GM12878 (cell line): ENCODE data around the gene RTN4. TPM values are rescaled to one million over a fixed set of nuclear protein-coding genes. Genes with fewer than 3 reads are reported as not detected.

ENCODE experiments used
- ATAC-seq: fragments of 200-7000 bp; cut with Tn5 transposase; 3 replicates; pipeline ENCODE4 v1.9.1; 2020; ENCODE audit warnings: mild to moderate bottlenecking, moderate library complexity
- BruUV-seq: library from RNA; stranded (reverse); fragments of 400-500 nt; replicated peaks from 2 replicates; lab custom pipeline; 2021; lab: Mats Ljungman, UMichigan
- CTCF ChIA-PET: fragments of 300-600 bp; sonication (Branson Sonifier 250); formaldehyde crosslinking; extraction: SDS; loops from one replicate; lab custom pipeline; 2021; ENCODE audit warnings: inconsistent platforms; lab: Yijun Ruan, JAX
- POLR2A ChIA-PET: fragments of 350-600 bp; formaldehyde crosslinking; extraction: SDS; loops from one replicate; lab custom pipeline; 2021; ENCODE audit warnings: inconsistent platforms; lab: Charles Lee
- RAD21 ChIA-PET: fragments of 300-600 bp; sonication (Branson Sonifier 250); formaldehyde crosslinking; loops from one replicate; lab custom pipeline; 2023; ENCODE audit warnings: antibody characterized with exemption; ENCODE audit not compliant: unreplicated experiment; lab: Charles Lee
- SMC1A ChIA-PET: fragments of 300-600 bp; sonication (Branson Sonifier 250); formaldehyde crosslinking; loops from one replicate; lab custom pipeline; 2023; ENCODE audit not compliant: unreplicated experiment, uncharacterized antibody; lab: Charles Lee
- DNase-seq: peaks from one replicate; pipeline ENCODE4 v3.0.0-alpha.2; 2011; ENCODE audit warnings: low read depth, low spot score
- FAIRE-seq: peaks from 3 replicates; lab custom pipeline; 2011; peaks lifted over from hg19 to GRCh38; lab: Jason Lieb, UNC
- H2AFZ ChIP-seq: 2 replicates; pipeline ENCODE4 v1.6.0; 2011; ENCODE audit warnings: low read depth, low read length, control low read depth; ENCODE audit not compliant: control insufficient read depth
- H3K27ac ChIP-seq: 2 replicates; pipeline ENCODE4 v1.5.1; 2011; ENCODE audit warnings: control low read depth; ENCODE audit not compliant: control insufficient read depth, insufficient read depth
- H3K27me3 ChIP-seq, 2 experiments: replicated peaks in 1 of 2; 2 replicates each; pipeline versions ENCODE4 v1.6.0 to v1.6.1; 2011; ENCODE audit warnings: low read length in 1 of 2; ENCODE audit not compliant: control insufficient read depth in 2 of 2, insufficient read depth in 2 of 2
- H3K36me3 ChIP-seq, 2 experiments: 2 replicates each; pipeline ENCODE4 v1.5.1; 2011; ENCODE audit warnings: low read length in 1 of 2; ENCODE audit not compliant: control insufficient read depth in 2 of 2, insufficient read depth in 2 of 2
- H3K4me1 ChIP-seq: 2 replicates; pipeline ENCODE4 v1.6.1; 2011; ENCODE audit warnings: mild to moderate bottlenecking, low read length, moderate library complexity, mixed read lengths; ENCODE audit not compliant: control insufficient read depth, insufficient read depth
- H3K4me2 ChIP-seq: 2 replicates; pipeline ENCODE4 v1.6.0; 2011; ENCODE audit warnings: control low read depth; ENCODE audit not compliant: control insufficient read depth, insufficient read depth
- H3K4me3 ChIP-seq: fragments of 200-600 bp; sonication (generic); 2 replicates; pipeline ENCODE4 v1.5.1; 2016
- H3K79me2 ChIP-seq: 2 replicates; pipeline ENCODE4 v1.6.0; 2011; ENCODE audit warnings: low read length; ENCODE audit not compliant: control insufficient read depth, insufficient read depth
- H3K9ac ChIP-seq: 2 replicates; pipeline ENCODE4 v1.8.0; 2011; ENCODE audit warnings: low read length, control low read depth, mixed read lengths; ENCODE audit not compliant: control insufficient read depth, insufficient read depth
- H3K9me3 ChIP-seq: replicated peaks from 3 replicates; pipeline ENCODE4 v1.5.1; 2011; ENCODE audit warnings: mild to moderate bottlenecking, low read length; ENCODE audit not compliant: control insufficient read depth, insufficient read depth
- H4K20me1 ChIP-seq: 2 replicates; pipeline ENCODE4 v1.6.0; 2011; ENCODE audit not compliant: control insufficient read depth, insufficient read depth
- BACH1 ChIP-seq: fragments of 450-650 bp; IDR thresholded peaks from 2 replicates; pipeline ENCODE4 v1.6.1; 2017; ENCODE audit warnings: mild to moderate bottlenecking, borderline replicate concordance
- CBX3 ChIP-seq: fragments of 200-600 bp; sonication (generic); IDR thresholded peaks from 2 replicates; pipeline ENCODE4 v1.6.1; 2016; ENCODE audit warnings: low read depth, borderline replicate concordance
- CBX5 ChIP-seq: sonication (generic); IDR thresholded peaks from 2 replicates; pipeline ENCODE4 v1.6.1; 2016; ENCODE audit warnings: low read depth, moderate library complexity, mild to moderate bottlenecking, inconsistent platforms
- CHD1 ChIP-seq: IDR thresholded peaks from 2 replicates; pipeline ENCODE4 v1.6.1; 2012; ENCODE audit warnings: low read depth, low read length, improper control_type of control experiment
- CREM ChIP-seq: IDR thresholded peaks from 2 replicates; pipeline ENCODE4 v1.6.1; 2014; ENCODE audit warnings: antibody characterized with exemption, low read depth
- EGR1 ChIP-seq, 2 experiments: IDR thresholded peaks; 1 replicate in 1 of 2; 2 replicates in 1 of 2; pipeline ENCODE4 v1.6.1; 2011 to 2012; ENCODE audit warnings: low read depth in 2 of 2, low read length in 2 of 2, borderline replicate concordance in 1 of 2, mild to moderate bottlenecking in 1 of 2, moderate library complexity in 1 of 2
- EZH2 ChIP-seq: IDR thresholded peaks from 2 replicates; pipeline ENCODE4 v1.6.1; 2012; ENCODE audit warnings: low read depth, mild to moderate bottlenecking, control low read depth, inconsistent platforms, low read length, borderline replicate concordance; ENCODE audit not compliant: control insufficient read depth
- IKZF1 ChIP-seq: fragments of 450-650 bp; conservative IDR thresholded peaks from 2 replicates; pipeline ENCODE4 v1.6.1; 2017; ENCODE audit warnings: antibody characterized with exemption, mild to moderate bottlenecking
- LARP7 ChIP-seq: fragments of 450-650 bp; IDR thresholded peaks from 2 replicates; pipeline ENCODE4 v1.6.1; 2017; ENCODE audit warnings: mild to moderate bottlenecking
- NR2C1 ChIP-seq: fragments of 450-650 bp; IDR thresholded peaks from 2 replicates; pipeline ENCODE4 v1.6.1; 2017; ENCODE audit warnings: antibody characterized with exemption, mild to moderate bottlenecking, moderate library complexity
- RBBP5 ChIP-seq: fragments of 200-600 bp; sonication (generic); conservative IDR thresholded peaks from 2 replicates; pipeline ENCODE4 v1.6.1; 2016
- SMAD5 ChIP-seq: IDR thresholded peaks from 2 replicates; pipeline ENCODE4 v1.6.1; 2016; ENCODE audit warnings: antibody characterized with exemption, low read depth
- SMC3 ChIP-seq: IDR thresholded peaks from 2 replicates; pipeline ENCODE4 v1.6.1; 2011; ENCODE audit warnings: low read length, improper control_type of control experiment, borderline replicate concordance
- STAT3 ChIP-seq: IDR thresholded peaks from 2 replicates; pipeline ENCODE4 v1.6.1; 2011; ENCODE audit warnings: low read depth, low read length, improper control_type of control experiment
- ZBED1 ChIP-seq: IDR thresholded peaks from 2 replicates; pipeline ENCODE4 v1.6.1; 2016; ENCODE audit warnings: borderline replicate concordance
- ZNF207 ChIP-seq: fragments of 450-650 bp; IDR thresholded peaks from 2 replicates; pipeline ENCODE4 v1.6.1; 2014; ENCODE audit warnings: antibody characterized with exemption, mild to moderate bottlenecking, borderline replicate concordance
- WGBS: methylation state at CpG from one replicate; pipeline ENCODE4 v1.1.6; 2016; ENCODE audit warnings: low lambda C conversion rate; ENCODE audit not compliant: insufficient replicate concordance, insufficient coverage; ENCODE audit errors: missing lambda C conversion rate; 5-methylcytosine and 5-hydroxymethylcytosine counted together
- in situ Hi-C: fragments of 300-500 bp; cut with MboI; formaldehyde crosslinking; loops from 9 replicates; pipeline ENCODE4 v1.14.3; 2018; ENCODE audit warnings: mixed read lengths
- intact Hi-C: fragments of 100-400 bp; cut with micrococcal nuclease; formaldehyde crosslinking; loops from one replicate; pipeline ENCODE4 v1.14.2; 2022; ENCODE audit not compliant: unreplicated experiment
- polyA plus RNA-seq, 11 experiments: library from polyadenylated mRNA; depleted of rRNA in 4 of 11; unstranded in 6 of 11; stranded (reverse) in 5 of 11; fragments of >200 nt; fragmentation: Nextera tagmentation in 4 of 11; fragmentation: Illumina TruSeq in 1 of 11; extraction: Ambion mirVana in 4 of 11; extraction: Trizol in 1 of 11; gene quantifications; 1 replicate in 1 of 11; 2 replicates in 10 of 11; pipeline versions ENCODE4 v1.2.1 to v1.2.3, GENCODE V29; 2011 to 2016; ENCODE audit warnings: inconsistent platforms in 2 of 11, missing spikeins in 2 of 11, low read depth in 1 of 11
- total RNA-seq, 4 experiments: library from RNA; depleted of rRNA in 3 of 4; stranded (reverse); fragments of >200 nt in 3 of 4; fragmentation: Illumina TruSeq in 1 of 4; extraction: Trizol in 1 of 4; gene quantifications; 2 replicates each; pipeline versions ENCODE4 v1.2.1 to v1.2.3, GENCODE V29; 2013 to 2021
- TF ChIP-seq, protein P1 (sequence below): fragments of 450-650 bp; IDR thresholded peaks from 2 replicates; pipeline ENCODE4 v1.6.1; 2018; ENCODE audit warnings: mild to moderate bottlenecking, low read depth, moderate library complexity; ENCODE audit not compliant: partially characterized antibody

RTN4 gene
- total and polyA plus RNA-seq, 10 of the 15 experiments (the other 5 are each of a cell fraction or from before 2014, with no cell fraction given) = 56.0 to 133 (median 83.3) TPM

DNA sequence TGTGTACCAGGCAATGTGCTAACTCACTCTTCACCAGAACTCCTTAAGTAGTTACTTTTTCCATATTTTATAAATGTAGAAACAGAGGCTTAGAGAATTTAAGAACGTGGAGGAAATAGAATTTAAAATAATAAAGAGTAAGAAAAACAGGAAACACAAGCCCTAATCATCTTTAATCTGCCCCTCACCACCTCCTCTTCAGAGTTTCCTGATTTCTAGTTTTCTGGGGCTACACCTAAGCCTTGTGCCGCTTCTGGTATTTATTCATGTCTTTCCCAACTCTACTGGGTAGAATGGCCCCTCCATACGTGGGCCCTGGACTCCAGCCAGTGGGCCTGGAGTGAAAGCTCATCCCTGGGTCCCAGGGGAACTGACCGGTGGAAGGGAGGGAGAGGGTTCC, 85.4 kb downstream of the RTN4 start:
- Histone ChIP-seq H3K4me2 (no peak overlapping the region), H4K20me1 (no peaks in the 10 kb centered on the region), H3K9me3 (no peaks in the 10 kb centered on the region), H3K4me3 (no peak overlapping the region), H3K4me1 (no peaks in the 10 kb centered on the region; the same call in 1 of the 2 replicates), H3K27me3 (no peaks in the 10 kb centered on the region), H3K36me3 (peaks cover 0 to 1% of the 10 kb centered on the region in 2 experiments; a peak in 2 of 4 replicates), H3K79me2 (no peaks in the 10 kb centered on the region), H2AFZ (no peak overlapping the region), H3K27ac (no peak overlapping the region), H3K9ac (no peak overlapping the region)
- intact Hi-C loops (no loop called here), in situ Hi-C loops (no loop called here)
- TF ChIP-seq NR2C1 (no peak), ZNF207 (no peak), SMC3 (no peak), ZBED1 (no peak), CREM (no peak), CHD1 (no peak), EGR1 (IDR thresholded peaks at IDR 0.05; ENCODE audit: borderline replicate concordance in 1 of 2, low read depth in 2 of 2, low read length in 2 of 2) (no peak), BACH1 (no peak), EZH2 (no peak), STAT3 (no peak), RBBP5 (no peak), SMAD5 (no peak), LARP7 (no peak), CBX5 (no peak), CBX3 (no peak), IKZF1 (no peak)
- TF ChIP-seq, protein P1, sequence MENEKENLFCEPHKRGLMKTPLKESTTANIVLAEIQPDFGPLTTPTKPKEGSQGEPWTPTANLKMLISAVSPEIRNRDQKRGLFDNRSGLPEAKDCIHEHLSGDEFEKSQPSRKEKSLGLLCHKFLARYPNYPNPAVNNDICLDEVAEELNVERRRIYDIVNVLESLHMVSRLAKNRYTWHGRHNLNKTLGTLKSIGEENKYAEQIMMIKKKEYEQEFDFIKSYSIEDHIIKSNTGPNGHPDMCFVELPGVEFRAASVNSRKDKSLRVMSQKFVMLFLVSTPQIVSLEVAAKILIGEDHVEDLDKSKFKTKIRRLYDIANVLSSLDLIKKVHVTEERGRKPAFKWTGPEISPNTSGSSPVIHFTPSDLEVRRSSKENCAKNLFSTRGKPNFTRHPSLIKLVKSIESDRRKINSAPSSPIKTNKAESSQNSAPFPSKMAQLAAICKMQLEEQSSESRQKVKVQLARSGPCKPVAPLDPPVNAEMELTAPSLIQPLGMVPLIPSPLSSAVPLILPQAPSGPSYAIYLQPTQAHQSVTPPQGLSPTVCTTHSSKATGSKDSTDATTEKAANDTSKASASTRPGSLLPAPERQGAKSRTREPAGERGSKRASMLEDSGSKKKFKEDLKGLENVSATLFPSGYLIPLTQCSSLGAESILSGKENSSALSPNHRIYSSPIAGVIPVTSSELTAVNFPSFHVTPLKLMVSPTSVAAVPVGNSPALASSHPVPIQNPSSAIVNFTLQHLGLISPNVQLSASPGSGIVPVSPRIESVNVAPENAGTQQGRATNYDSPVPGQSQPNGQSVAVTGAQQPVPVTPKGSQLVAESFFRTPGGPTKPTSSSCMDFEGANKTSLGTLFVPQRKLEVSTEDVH = no peak
- POLR2A ChIA-PET = no interaction called here
- BruUV-seq = no TSS peak
- FAIRE-seq (no peak), ATAC-seq (no peak), DNase-seq (no peak)
- CTCF ChIA-PET = interaction anchor here (1.3 to 1.9 kb wide), 2 partner anchors 10 to 102 kb away, joined by 3 to 6 read pairs; no protein-coding TSS in a partner anchor
- 65% methylated on average over 4 of the region's 4 CpGs for WGBS
- SMC1A ChIA-PET = interaction anchor here (1.4 to 1.8 kb wide), 2 partner anchors 10 to 12 kb away, joined by 3 to 7 read pairs; no protein-coding TSS in a partner anchor
- RAD21 ChIA-PET = no interaction called here
